ENCODE data around the gene COX18. TPM values are rescaled to one million over a fixed set of nuclear protein-coding genes. Genes with fewer than 3 reads are reported as not detected.

Gene COX18
- total RNA-seq, 2 experiments from 2014 or later = 22.7 to 24.5 TPM

DNA sequence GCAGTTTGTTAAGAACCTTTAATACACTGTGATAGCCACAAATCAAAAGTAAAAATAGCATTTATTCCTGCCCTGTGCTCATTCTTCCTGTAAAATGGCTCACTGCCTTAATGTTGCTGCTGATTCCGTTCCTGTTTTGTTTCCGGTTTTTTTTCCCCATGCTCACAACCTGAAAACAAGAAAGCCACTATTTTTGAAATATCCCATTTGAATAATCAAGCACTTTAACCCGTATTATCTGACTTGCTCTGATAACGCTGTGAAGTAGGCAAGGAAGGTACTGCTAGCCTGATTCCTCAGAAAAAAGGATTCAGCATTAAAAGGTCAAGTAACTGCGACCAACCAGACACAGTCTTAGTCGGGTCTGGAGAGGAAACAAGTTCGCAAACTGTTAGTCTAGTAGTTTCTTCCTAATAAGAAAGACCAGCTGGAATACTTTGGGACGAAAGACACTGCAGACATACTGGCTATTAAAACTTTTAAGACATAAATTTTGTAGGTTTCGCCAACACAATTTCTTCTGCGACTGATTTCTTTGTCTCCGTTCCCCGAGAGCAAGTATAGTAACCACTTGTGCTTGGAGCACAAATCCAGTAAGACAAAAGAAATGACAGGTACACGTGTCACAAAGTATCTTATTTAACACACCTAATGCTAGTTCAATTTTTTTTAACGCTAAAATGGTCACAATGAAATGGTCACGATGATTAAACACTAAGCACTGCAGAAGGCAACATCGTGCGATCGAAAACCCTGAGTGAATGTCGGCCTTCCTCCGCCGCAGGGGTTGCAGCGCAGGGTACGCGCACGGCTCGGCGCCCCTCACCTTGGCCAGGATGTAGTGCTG is 802 bp downstream of the COX18 start:
- Mint-ChIP-seq H3K27ac (peak overlapping the region; percentile 99), H3K36me3 (peaks cover 25% of the 10 kb centered on the region), H3K4me1 (peaks cover 49% of the 10 kb centered on the region), H3K27me3 (no peaks in the 10 kb centered on the region), H3K9me3 (no peaks in the 10 kb centered on the region), H3K4me3 (peak overlapping the region; percentile 80)
- DNase-seq = no peak

DNA sequence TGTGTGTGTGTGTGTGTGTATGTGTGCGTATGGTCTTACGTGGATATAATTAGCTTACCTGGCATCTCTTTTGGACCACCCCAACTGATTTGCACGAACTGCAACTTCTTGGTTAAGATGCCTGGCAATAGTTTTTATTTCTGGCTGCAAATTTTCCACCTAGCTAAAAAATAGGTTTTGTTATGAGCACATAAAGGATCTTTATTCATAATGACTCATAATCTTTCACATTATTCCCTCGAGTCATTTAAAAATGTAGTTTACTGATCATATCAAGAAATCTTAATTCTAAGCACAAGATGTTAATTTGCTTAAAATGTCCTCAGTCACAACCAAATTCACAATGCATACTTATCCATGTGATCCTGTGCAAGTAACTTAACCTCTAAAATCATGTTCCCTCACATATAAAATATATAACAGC is 1.5 kb downstream of the COX18 start:
- Mint-ChIP-seq H3K27ac (peak overlapping the region; percentile 99), H3K9me3 (no peaks in the 10 kb centered on the region), H3K4me3 (peak overlapping the region; percentile 80), H3K36me3 (peaks cover 27% of the 10 kb centered on the region), H3K27me3 (no peaks in the 10 kb centered on the region), H3K4me1 (peaks cover 49% of the 10 kb centered on the region)
- peak; percentile 32 for DNase-seq

DNA sequence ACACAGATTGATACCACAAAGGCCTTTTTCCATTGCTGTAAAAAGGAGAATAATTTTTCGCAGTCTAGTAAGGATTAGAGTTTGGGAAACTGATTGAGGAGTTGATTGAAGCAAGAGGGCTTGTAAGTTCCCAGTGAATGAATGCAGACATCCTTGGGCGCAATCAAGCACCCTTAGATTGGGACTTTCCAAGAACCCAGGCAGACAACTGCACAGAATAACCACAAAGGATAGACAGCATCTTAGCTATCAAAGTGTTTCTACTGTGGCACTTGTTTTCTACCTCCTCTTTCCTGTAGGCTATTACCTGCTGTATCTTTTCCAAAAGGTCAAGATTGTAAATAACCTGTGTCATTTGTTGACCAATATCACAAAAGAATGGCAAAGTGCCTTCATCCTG is 2.6 kb downstream of the COX18 start:
- Mint-ChIP-seq H3K4me1 (peaks cover 46% of the 10 kb centered on the region), H3K4me3 (peak overlapping the region; percentile 63), H3K36me3 (peaks cover 33% of the 10 kb centered on the region), H3K9me3 (no peaks in the 10 kb centered on the region), H3K27me3 (no peaks in the 10 kb centered on the region), H3K27ac (peak overlapping the region; percentile 99)
- DNase-seq = no peak

DNA sequence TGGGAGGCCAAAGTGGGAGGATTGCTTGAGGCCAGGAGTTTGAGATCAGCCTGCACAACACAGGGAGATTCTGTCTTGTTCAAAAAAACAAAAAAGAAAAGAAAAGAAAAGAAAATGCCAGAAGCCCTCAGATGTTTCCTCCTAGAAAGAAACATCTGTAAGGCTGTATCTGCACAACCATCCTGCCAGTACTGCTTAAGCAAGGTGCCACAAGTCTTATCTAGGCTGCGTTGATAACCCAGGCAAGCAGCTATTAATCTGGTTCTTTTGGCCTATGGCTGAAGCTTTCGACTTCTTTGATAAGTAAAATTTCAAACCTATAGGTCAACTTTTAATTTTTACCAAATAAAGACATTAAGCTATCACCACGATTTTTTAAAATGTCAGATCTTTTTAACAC is 3.1 kb downstream of the COX18 start:
- peaks cover 36% of the 10 kb centered on the region for H3K36me3 Mint-ChIP-seq
- H3K27me3 Mint-ChIP-seq = no peaks in the 10 kb centered on the region
- H3K9me3 Mint-ChIP-seq = no peaks in the 10 kb centered on the region
- H3K4me1 Mint-ChIP-seq = peaks cover 46% of the 10 kb centered on the region
- H3K4me3 Mint-ChIP-seq = peak overlapping the region; percentile 57
- no peak for DNase-seq
- H3K27ac Mint-ChIP-seq = peak overlapping the region; percentile 88

DNA sequence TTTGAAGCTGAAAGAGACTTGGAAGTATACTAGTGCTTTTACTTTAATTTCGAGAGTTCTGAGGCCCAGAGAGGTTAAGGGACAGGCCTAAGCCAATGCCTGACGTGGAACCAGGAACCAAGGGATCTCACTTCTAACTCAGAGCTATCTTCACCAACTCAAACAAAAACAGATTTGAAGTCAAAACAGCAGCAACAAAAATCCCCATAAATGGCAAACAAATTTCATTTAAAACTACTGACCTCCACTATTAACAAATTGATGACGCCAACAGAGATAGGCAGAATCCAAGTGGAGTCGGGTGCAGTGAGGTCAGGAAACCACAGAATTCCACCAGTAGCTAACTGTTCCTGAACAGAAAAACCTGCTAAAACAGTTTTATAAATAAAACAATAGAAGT is 5.0 kb downstream of the COX18 start:
- no peak for DNase-seq
- Mint-ChIP-seq H3K4me1 (peaks cover 39% of the 10 kb centered on the region), H3K36me3 (peaks cover 39% of the 10 kb centered on the region), H3K27me3 (no peaks in the 10 kb centered on the region), H3K27ac (peak overlapping the region; percentile 42), H3K9me3 (no peaks in the 10 kb centered on the region), H3K4me3 (no peak overlapping the region)

DNA sequence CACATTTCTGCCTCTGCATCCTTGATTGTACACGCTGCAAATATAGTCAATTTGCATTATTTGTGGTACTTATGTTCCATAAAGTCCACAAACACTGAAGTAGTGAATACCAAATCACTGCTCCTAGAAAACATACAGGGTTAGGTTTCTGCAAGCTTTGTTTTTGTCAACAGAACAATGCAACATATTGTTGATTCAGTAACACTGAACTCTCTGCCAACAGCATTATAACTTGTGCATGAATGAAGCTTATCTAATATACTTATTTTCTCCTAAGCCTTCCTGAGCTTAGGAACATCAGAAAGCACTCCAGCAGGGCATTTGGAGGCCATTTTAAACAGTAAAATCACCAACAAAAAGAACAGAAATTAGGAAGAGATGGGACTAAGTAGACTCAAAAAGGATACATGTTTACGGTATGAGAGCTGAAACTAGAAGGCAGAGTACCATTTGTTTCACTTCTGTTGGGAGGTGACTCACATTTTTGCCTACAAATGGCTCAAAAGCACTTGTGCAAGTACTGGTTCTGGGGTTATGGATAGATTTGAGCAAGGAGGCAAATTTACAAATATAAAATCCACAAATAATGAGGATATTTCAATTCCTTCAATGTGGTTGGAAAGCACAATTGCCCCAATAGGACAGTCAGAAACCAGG is 14.1 kb downstream of the COX18 start:
- Mint-ChIP-seq H3K4me3 (no peak overlapping the region), H3K27ac (peak overlapping the region; percentile 59), H3K27me3 (no peaks in the 10 kb centered on the region), H3K4me1 (peaks cover 19% of the 10 kb centered on the region), H3K9me3 (no peaks in the 10 kb centered on the region), H3K36me3 (peaks cover 32% of the 10 kb centered on the region)
- no peak for DNase-seq

DNA sequence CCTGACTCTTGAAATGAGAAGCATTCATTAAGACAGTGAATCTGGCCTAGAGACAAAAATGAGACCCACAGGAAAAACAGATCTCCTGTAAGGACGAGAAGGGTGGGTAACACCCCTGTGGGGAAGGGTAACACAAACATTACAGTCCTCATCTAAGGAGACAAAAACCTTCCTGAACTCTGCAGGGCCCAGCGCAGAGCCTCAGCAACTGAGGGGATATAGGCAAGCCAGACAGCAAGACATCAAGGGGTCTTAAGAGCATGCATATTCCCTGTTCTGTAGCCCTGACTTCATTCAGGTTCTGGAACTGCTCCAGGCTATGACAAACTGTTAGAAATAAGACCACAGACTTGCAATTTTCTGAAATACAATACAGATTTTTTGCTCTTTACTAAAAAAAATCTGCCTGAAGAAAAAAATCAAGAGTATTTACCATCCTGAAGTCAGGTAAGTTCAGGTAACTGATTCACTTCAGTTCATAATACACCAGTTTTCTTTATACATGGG is 15.5 kb downstream of the COX18 start:
- DNase-seq = no peak
- Mint-ChIP-seq H3K4me3 (no peak overlapping the region), H3K36me3 (peaks cover 29% of the 10 kb centered on the region), H3K27ac (no peak overlapping the region), H3K4me1 (peaks cover 19% of the 10 kb centered on the region), H3K27me3 (no peaks in the 10 kb centered on the region), H3K9me3 (no peaks in the 10 kb centered on the region)

- peaks cover 19% of the 10 kb centered on the region for H3K4me1 Mint-ChIP-seq
- no peak overlapping the region for H3K27ac Mint-ChIP-seq
- H3K4me3 Mint-ChIP-seq = no peak overlapping the region
- DNase-seq = no peak
- no peaks in the 10 kb centered on the region for H3K27me3 Mint-ChIP-seq
- no peaks in the 10 kb centered on the region for H3K9me3 Mint-ChIP-seq
- peaks cover 26% of the 10 kb centered on the region for H3K36me3 Mint-ChIP-seq
Measured at GRCh38 chr4:73053076-73053475, 16.4 kb downstream of the COX18 start.

- no peak for DNase-seq
- Mint-ChIP-seq H3K9me3 (no peaks in the 10 kb centered on the region), H3K27me3 (no peaks in the 10 kb centered on the region), H3K4me3 (no peak overlapping the region), H3K27ac (no peak overlapping the region), H3K4me1 (peaks cover 19% of the 10 kb centered on the region), H3K36me3 (peaks cover 26% of the 10 kb centered on the region)
Measured at GRCh38 chr4:73051625-73052024, 17.9 kb downstream of the COX18 start.

- Mint-ChIP-seq H3K27me3 (no peaks in the 10 kb centered on the region), H3K9me3 (peaks cover 3% of the 10 kb centered on the region), H3K27ac (no peak overlapping the region), H3K36me3 (peaks cover 5% of the 10 kb centered on the region), H3K4me1 (no peaks in the 10 kb centered on the region), H3K4me3 (no peak overlapping the region)
- DNase-seq = no peak
Measured at GRCh38 chr4:73045879-73046278, 23.6 kb downstream of the COX18 start.

- H3K4me1 Mint-ChIP-seq = peaks cover 21% of the 10 kb centered on the region
- peaks cover 5% of the 10 kb centered on the region for H3K27me3 Mint-ChIP-seq
- no peak overlapping the region for H3K4me3 Mint-ChIP-seq
- H3K9me3 Mint-ChIP-seq = peaks cover 8% of the 10 kb centered on the region
- peak overlapping the region; percentile 73 for H3K27ac Mint-ChIP-seq
- peaks cover 9% of the 10 kb centered on the region for H3K36me3 Mint-ChIP-seq
- DNase-seq = no peak
Measured at GRCh38 chr4:73037057-73037456, 32.5 kb downstream of the COX18 start.

- H3K4me1 Mint-ChIP-seq = peaks cover 21% of the 10 kb centered on the region
- peaks cover 5% of the 10 kb centered on the region for H3K27me3 Mint-ChIP-seq
- H3K27ac Mint-ChIP-seq = peak overlapping the region; percentile 58
- peaks cover 8% of the 10 kb centered on the region for H3K9me3 Mint-ChIP-seq
- peaks cover 9% of the 10 kb centered on the region for H3K36me3 Mint-ChIP-seq
- DNase-seq = no peak
- no peak overlapping the region for H3K4me3 Mint-ChIP-seq
Measured at GRCh38 chr4:73036123-73036522, 33.4 kb downstream of the COX18 start.

DNA sequence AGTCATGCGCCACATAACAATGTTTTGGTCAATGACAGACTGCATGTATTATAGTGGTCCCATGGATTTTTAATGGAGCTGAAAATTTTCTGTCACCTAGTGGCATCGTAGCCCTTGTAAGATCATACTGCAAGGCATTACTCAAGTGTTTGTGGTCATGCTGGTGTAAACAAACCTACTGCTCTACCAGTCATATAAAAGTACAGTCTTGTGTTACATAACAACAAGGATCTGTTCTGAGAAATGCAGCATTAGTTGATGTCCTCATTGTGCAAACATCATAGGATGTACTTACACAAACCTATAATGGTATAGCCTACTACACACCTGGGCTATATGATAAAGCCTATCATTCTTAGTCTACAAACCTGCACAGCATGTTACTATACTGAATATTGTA is 34.6 kb downstream of the COX18 start:
- Mint-ChIP-seq H3K9me3 (peaks cover 8% of the 10 kb centered on the region), H3K36me3 (peaks cover 9% of the 10 kb centered on the region), H3K4me1 (peaks cover 21% of the 10 kb centered on the region), H3K4me3 (no peak overlapping the region), H3K27ac (no peak overlapping the region), H3K27me3 (peaks cover 5% of the 10 kb centered on the region)
- no peak for DNase-seq

GRCh38 chr4:73028621-73029020 is 40.9 kb downstream of the COX18 start:
- no peak overlapping the region for H3K27ac Mint-ChIP-seq
- no peaks in the 10 kb centered on the region for H3K36me3 Mint-ChIP-seq
- H3K9me3 Mint-ChIP-seq = no peaks in the 10 kb centered on the region
- H3K4me3 Mint-ChIP-seq = no peak overlapping the region
- DNase-seq = no peak
- H3K4me1 Mint-ChIP-seq = peaks cover 2% of the 10 kb centered on the region
- peaks cover 9% of the 10 kb centered on the region for H3K27me3 Mint-ChIP-seq

- H3K4me1 Mint-ChIP-seq = peaks cover 4% of the 10 kb centered on the region
- H3K27me3 Mint-ChIP-seq = peaks cover 15% of the 10 kb centered on the region
- H3K4me3 Mint-ChIP-seq = no peak overlapping the region
- H3K27ac Mint-ChIP-seq = no peak overlapping the region
- H3K9me3 Mint-ChIP-seq = no peaks in the 10 kb centered on the region
- no peaks in the 10 kb centered on the region for H3K36me3 Mint-ChIP-seq
- no peak for DNase-seq
Measured at GRCh38 chr4:73021634-73022033, 47.9 kb downstream of the COX18 start.

Measured in activated naive CD8-positive, alpha-beta T cell treated with anti-CD3 and anti-CD28 coated beads for 36 hours (primary cell).